ENCODE results near the gene IAH1.

DNA sequence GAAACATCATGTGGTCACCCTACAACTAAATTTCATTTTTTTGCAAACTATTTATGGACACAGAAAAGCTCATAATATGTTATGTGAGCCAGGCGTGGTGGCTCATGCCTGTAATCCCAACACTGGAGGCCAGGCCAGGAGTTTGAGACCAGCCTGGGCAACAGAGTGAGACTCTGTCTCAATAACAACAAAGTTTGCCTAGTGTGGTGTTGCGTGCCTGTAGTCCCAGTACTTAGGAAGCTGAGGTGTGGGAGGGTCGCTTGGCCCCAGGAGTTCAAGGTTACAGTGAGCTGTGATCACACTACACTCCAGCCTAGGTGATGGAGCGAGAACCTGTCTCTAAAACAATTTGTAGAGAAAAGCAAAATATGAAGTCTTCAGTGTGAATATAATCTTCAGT is 5.8 kb downstream of the IAH1 start:
- TF ChIP-seq, protein P1, sequence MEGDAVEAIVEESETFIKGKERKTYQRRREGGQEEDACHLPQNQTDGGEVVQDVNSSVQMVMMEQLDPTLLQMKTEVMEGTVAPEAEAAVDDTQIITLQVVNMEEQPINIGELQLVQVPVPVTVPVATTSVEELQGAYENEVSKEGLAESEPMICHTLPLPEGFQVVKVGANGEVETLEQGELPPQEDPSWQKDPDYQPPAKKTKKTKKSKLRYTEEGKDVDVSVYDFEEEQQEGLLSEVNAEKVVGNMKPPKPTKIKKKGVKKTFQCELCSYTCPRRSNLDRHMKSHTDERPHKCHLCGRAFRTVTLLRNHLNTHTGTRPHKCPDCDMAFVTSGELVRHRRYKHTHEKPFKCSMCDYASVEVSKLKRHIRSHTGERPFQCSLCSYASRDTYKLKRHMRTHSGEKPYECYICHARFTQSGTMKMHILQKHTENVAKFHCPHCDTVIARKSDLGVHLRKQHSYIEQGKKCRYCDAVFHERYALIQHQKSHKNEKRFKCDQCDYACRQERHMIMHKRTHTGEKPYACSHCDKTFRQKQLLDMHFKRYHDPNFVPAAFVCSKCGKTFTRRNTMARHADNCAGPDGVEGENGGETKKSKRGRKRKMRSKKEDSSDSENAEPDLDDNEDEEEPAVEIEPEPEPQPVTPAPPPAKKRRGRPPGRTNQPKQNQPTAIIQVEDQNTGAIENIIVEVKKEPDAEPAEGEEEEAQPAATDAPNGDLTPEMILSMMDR (IDR thresholded peaks at IDR 0.05; ENCODE audit: insufficient read depth, low read depth, low read length): no peak
- no peak for TF ChIP-seq EZH2 (IDR thresholded peaks at IDR 0.05; ENCODE audit: insufficient read depth, low read length)

All from astrocyte (in vitro differentiated cells and primary cell).